ENCODE measurements around the gene ZNF232.
A peak's percentile ranks its signal among the peaks of the same experiment; 100 is the strongest.
"Not testable (repeated sequence)": the region's sequence is repeated elsewhere in the genome, so short reads cannot be mapped to it uniquely, and the experiment has no call there.

ZNF232 gene

DNA sequence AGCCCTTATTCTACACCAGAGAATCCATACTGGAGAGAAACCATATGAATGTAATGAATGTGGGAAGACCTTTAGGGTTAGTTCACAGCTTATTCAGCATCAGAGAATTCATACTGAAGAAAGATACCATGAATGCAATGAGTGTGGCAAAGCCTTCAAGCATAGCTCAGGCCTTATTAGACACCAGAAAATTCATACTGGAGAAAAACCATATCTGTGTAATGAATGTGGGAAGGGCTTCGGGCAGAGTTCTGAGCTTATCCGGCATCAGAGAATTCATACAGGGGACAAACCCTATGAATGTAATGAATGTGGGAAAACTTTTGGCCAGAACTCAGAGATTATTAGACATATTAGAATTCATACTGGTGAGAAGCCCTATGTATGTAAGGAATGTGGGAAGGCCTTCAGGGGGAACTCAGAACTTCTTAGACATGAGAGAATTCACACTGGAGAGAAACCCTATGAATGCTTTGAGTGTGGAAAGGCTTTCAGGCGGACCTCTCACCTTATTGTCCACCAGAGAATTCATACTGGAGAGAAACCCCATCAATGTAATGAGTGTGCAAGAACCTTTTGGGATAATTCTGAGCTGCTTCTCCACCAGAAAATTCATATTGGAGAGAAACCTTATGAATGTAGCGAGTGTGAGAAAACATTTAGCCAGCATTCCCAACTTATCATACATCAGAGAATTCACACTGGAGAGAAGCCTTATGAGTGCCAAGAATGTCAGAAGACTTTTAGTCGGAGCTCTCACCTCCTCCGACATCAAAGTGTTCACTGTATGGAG, 19.3 kb downstream of the ZNF232 start:
- DNase-seq = no peak

- DNase-seq = no peak
Observed at GRCh38 chr17:5080591-5080990, 31.1 kb downstream of the ZNF232 start.

GRCh38 chr17:5078106-5079028, 33.3 kb downstream of the ZNF232 start, which contains the start of gene ZFP3:
Gene ZFP3 (plus strand): TSS chr17:5078467. CDS start chr17:5091505, 13,038 bp downstream.
- peak; percentile 17 to 48 for DNase-seq

GRCh38 chr17:5077781-5078105, 33.9 kb downstream of the ZNF232 start:
- DNase-seq = no peak

GRCh38 chr17:5077275-5077674, 34.4 kb downstream of the ZNF232 start:
- not testable (repeated sequence) for DNase-seq

DNA sequence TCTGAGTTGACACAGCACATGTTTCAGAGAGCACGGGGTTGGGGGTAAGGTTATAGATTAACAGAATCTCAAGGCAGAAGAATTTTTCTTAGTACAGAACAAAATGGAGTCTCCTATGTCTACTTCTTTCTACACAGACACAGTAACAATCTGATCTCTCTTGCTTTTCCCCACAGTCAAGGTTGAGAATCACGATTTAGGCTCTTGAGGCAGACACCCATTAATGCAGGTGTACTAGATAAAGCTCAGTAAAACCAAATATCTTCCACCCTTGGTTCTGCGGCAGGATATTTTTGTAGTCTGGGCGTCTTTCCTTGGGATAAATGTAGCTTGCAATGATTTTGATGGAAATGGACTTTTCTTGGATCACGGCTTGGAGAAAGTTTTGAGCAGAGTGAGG, 36.2 kb downstream of the ZNF232 start:
- not testable (repeated sequence) for DNase-seq

DNA sequence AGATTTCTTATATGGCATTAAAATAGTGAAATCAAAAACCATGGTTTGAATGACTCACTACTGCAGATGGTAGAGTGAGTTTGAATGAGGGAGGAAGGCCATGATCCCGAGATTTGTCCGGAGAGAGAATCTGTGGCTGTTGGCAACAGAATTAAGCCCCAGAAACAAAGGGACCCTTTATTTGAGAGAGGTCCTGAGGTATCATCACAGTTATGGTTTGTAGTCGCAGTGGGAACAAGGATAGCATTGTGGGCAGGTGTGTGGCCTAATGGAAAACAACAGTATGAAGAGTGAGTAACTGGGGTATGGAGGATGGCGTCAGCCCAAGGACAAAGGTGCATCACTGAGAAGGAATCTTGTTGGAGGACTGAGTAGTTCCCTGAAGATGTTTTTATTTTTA, 42.0 kb downstream of the ZNF232 start:
- DNase-seq = no peak

DNA sequence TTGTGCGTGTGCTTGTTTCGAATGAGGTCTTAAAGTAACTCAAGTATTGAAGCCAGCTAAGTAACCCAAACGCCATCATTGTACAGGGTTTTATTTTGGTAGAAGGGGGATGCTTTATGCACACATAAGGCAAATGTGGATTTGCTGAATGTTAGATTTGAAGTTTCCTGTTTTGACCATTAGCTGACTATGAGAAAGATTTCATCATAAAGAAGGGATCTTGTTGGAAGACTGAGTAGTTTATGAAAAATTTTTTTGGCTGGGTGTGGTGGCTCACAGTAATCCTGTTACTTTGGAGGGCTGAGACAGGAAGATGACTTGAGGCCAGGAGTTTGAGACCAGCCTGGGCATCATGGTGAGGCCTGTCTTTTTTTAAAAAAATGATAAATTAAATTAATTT, 43.4 kb downstream of the ZNF232 start:
- no peak for DNase-seq

GRCh38 chr17:5065227-5065744, 46.4 kb downstream of the ZNF232 start:
- no peak for DNase-seq
